Nephron (organoid): ENCODE measurements around the gene LRRC36.

ENCODE experiments used
- H3K27ac Mint-ChIP-seq, 3 experiments: 2 replicates each; pipeline ENCODE4 v1.8.0; 2020; ENCODE audit warnings: mixed read lengths in 3 of 3, mild to moderate bottlenecking in 2 of 3, moderate library complexity in 1 of 3
- H3K27me3 Mint-ChIP-seq: 2 replicates; pipeline ENCODE4 v1.8.0; 2021; ENCODE audit warnings: low read depth, mild to moderate bottlenecking, moderate library complexity, mixed read lengths
- H3K36me3 Mint-ChIP-seq: 2 replicates; pipeline ENCODE4 v1.8.0; 2020; ENCODE audit warnings: low read depth, mixed read lengths
- H3K4me1 Mint-ChIP-seq: 2 replicates; pipeline ENCODE4 v1.8.0; 2020; ENCODE audit warnings: mixed read lengths
- H3K4me3 Mint-ChIP-seq, 3 experiments: 2 replicates each; pipeline ENCODE4 v1.8.0; 2020; ENCODE audit warnings: mild to moderate bottlenecking in 3 of 3, mixed read lengths in 3 of 3, moderate library complexity in 2 of 3
- H3K9me3 Mint-ChIP-seq: 2 replicates; pipeline ENCODE4 v1.8.0; 2020; ENCODE audit warnings: mixed read lengths
- CTCF ChIP-seq, 3 experiments: fragments of 200-600 bp; sonication (generic); IDR thresholded peaks; one replicate each; pipeline ENCODE4 v1.5.0; 2021; ENCODE audit warnings: antibody characterized with exemption in 3 of 3; ENCODE audit not compliant: unreplicated experiment in 3 of 3

LRRC36 gene

GRCh38 chr16:67280090-67281015 lies 46.3 kb upstream of the LRRC36 start:
- Mint-ChIP-seq H3K27ac (no peak overlapping the region), H3K27me3 (peaks cover 3% of the 10 kb centered on the region), H3K36me3 (no peaks in the 10 kb centered on the region), H3K4me1 (peaks cover 10% of the 10 kb centered on the region), H3K9me3 (no peaks in the 10 kb centered on the region), H3K4me3 (peak overlapping the region in 2 of 3 experiments; percentile 28 to 51)
- TF ChIP-seq CTCF (IDR thresholded peaks at IDR 0.05; ENCODE audit: unreplicated experiment in 3 of 3): no peak

- Mint-ChIP-seq H3K27ac (no peak overlapping the region), H3K9me3 (no peaks in the 10 kb centered on the region), H3K4me1 (peaks cover 6% of the 10 kb centered on the region), H3K27me3 (peaks cover 3% of the 10 kb centered on the region), H3K36me3 (no peaks in the 10 kb centered on the region), H3K4me3 (peak overlapping the region in 1 of 3 experiments; percentile 65)
- no peak for TF ChIP-seq CTCF (IDR thresholded peaks at IDR 0.05; ENCODE audit: unreplicated experiment in 3 of 3)
Observed at GRCh38 chr16:67281536-67282446, 44.8 kb upstream of the LRRC36 start.

- H3K4me3 Mint-ChIP-seq: no peak overlapping the region
- H3K27me3 Mint-ChIP-seq: peaks cover 6% of the 10 kb centered on the region
- TF ChIP-seq CTCF (IDR thresholded peaks at IDR 0.05; ENCODE audit: unreplicated experiment in 3 of 3): no peak
- H3K4me1 Mint-ChIP-seq: peaks cover 3% of the 10 kb centered on the region
- no peaks in the 10 kb centered on the region for H3K36me3 Mint-ChIP-seq
- H3K9me3 Mint-ChIP-seq: no peaks in the 10 kb centered on the region
- no peak overlapping the region for H3K27ac Mint-ChIP-seq
Observed at GRCh38 chr16:67282447-67282805, 44.2 kb upstream of the LRRC36 start.

- no peak overlapping the region for H3K27ac Mint-ChIP-seq
- H3K4me1 Mint-ChIP-seq: no peaks in the 10 kb centered on the region
- H3K36me3 Mint-ChIP-seq: no peaks in the 10 kb centered on the region
- H3K9me3 Mint-ChIP-seq: no peaks in the 10 kb centered on the region
- no peak overlapping the region for H3K4me3 Mint-ChIP-seq
- peaks cover 7% of the 10 kb centered on the region for H3K27me3 Mint-ChIP-seq
- no peak for TF ChIP-seq CTCF (IDR thresholded peaks at IDR 0.05; ENCODE audit: unreplicated experiment in 3 of 3)
Observed at GRCh38 chr16:67283039-67283825, 43.4 kb upstream of the LRRC36 start.

GRCh38 chr16:67283826-67284555 lies 42.6 kb upstream of the LRRC36 start:
- Mint-ChIP-seq H3K4me1 (no peaks in the 10 kb centered on the region), H3K9me3 (no peaks in the 10 kb centered on the region), H3K4me3 (no peak overlapping the region), H3K36me3 (no peaks in the 10 kb centered on the region), H3K27me3 (peaks cover 7% of the 10 kb centered on the region), H3K27ac (no peak overlapping the region)
- TF ChIP-seq CTCF (IDR thresholded peaks at IDR 0.05; ENCODE audit: unreplicated experiment in 3 of 3): no peak
